GM15510 (cell line): ENCODE measurements around the gene DZIP3.

Experiments
- POLR2A ChIP-seq: IDR thresholded peaks from 3 replicates; pipeline ENCODE4 v1.6.1; 2011; ENCODE audit warnings: borderline replicate concordance; ENCODE audit not compliant: insufficient read length; ENCODE audit errors: extremely low read depth

Gene DZIP3, protein sequence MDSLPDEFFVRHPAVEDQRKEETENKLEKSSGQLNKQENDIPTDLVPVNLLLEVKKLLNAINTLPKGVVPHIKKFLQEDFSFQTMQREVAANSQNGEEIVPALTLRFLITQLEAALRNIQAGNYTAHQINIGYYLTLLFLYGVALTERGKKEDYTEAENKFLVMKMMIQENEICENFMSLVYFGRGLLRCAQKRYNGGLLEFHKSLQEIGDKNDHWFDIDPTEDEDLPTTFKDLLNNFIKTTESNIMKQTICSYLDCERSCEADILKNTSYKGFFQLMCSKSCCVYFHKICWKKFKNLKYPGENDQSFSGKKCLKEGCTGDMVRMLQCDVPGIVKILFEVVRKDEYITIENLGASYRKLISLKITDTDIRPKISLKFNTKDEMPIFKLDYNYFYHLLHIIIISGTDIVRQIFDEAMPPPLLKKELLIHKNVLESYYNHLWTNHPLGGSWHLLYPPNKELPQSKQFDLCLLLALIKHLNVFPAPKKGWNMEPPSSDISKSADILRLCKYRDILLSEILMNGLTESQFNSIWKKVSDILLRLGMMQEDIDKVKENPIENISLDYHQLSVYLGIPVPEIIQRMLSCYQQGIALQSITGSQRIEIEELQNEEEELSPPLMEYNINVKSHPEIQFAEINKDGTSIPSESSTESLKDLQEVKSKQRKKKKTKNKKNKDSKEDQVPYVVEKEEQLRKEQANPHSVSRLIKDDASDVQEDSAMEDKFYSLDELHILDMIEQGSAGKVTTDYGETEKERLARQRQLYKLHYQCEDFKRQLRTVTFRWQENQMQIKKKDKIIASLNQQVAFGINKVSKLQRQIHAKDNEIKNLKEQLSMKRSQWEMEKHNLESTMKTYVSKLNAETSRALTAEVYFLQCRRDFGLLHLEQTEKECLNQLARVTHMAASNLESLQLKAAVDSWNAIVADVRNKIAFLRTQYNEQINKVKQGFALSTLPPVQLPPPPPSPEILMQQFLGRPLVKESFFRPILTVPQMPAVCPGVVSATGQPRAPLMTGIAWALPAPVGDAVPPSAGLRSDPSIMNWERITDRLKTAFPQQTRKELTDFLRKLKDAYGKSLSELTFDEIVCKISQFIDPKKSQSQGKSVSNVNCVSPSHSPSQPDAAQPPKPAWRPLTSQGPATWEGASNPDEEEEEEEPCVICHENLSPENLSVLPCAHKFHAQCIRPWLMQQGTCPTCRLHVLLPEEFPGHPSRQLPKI

DNA sequence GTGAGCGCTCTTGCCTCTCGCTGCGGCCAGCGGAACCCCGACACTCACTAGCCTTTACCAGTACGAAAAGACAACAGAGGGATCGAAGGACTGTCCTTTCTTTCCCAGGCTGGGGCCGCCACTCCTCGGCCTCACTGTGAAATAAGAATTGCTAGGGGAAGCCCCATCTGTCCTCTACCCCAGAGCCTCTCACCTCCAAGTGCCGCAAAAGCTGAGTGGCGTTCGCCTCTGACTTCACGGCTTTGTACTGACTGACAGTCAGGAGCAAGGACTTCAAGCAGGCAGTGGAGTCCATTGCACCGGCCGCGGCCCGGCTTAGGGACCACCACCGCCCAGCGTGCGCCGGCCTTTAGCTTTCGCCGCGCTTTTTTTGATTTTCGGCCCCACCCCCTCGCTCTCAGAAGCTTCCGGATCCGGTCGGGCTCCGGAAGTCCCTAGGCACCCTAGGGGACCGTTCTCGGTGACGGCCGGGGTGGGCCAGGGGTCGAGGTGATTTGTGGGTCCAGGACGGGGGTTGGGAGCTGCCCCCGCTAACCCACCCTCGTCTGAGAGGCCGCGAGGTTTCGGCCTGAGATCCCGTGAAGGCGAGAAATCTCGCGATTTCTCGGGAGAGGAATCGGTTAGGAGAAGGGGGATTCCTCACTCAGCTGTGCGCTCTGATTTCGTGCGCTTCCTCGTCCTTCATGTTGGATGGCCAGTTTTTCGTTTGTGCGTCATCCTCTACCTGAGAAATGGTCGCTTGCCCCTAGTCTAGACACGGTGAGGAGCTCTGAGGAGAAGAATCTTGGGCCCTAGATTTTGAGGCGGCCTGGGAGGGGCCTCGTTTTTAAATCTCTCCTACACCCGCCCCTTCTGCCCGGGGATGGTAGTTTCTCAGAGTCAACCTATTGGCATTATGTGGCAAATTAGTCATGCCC is at the start of gene DZIP3, which contains the start of gene CIP2A:
Gene DZIP3, plus strand, starts transcription at position 642 of the 917 bp plus-strand sequence. CDS start 15,685 bp downstream, outside the sequence.
Gene CIP2A, minus strand, starts transcription at position 358 of the 917 bp plus-strand sequence. Its CDS starts 63 bp downstream, at position 295.
- peak; percentile 76 for TF ChIP-seq POLR2A

DNA sequence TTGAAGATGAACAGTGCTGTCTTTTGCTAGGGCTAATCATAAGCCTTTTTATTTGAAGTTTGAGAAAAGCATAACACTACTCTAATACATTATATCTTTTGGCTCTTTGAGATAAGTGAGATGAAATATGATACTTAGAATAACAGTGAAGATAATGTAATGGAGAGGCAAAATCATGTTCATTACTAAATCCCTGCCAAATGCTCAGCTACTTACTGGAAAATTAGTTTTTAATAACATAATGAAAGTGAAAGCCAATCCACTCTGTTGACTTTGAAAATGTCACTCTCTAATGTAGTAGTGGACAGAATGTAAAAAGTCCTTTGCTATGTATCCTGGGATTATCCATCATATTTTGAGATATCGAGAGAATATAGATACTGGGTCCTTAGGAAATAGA is 43.3 kb upstream of the DZIP3 start:
- TF ChIP-seq POLR2A = no peak

DNA sequence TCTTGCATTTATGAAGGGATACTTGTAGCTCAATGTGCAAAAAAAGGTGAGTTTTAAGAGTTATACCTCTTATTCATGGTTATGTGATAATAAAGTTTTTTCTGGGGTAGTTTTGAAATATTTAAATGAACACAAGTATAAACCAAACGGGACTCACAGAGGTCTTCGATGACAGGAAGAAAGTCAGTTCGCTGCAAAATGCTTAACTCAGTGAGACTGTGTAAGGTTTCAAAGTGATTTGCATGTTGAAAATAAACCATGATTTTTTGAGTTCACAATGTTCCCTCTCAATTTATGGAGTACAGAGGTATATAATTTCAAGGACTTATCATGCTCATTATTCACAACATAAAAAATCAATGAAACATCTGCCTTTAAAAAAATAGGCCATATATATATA is 42.8 kb upstream of the DZIP3 start:
- no peak for TF ChIP-seq POLR2A

DNA sequence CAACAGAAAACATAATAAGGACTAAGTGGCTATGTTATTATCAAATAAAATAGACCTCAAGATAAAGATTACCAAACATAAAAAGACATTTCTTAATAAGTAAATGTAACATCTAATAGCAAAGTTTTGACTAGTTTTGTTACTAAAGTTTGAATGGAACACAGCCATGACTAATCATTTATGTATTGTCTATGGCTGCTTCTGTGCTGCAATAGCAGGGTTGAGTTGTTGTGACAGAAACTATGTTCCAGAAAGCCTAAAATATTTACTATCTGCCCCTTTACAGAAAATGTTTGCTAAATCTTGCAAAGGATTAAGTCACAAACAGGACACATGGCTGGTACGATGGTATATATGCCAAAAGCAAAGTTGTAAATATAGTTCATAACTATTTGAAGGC is 41.2 kb upstream of the DZIP3 start:
- no peak for TF ChIP-seq POLR2A

DNA sequence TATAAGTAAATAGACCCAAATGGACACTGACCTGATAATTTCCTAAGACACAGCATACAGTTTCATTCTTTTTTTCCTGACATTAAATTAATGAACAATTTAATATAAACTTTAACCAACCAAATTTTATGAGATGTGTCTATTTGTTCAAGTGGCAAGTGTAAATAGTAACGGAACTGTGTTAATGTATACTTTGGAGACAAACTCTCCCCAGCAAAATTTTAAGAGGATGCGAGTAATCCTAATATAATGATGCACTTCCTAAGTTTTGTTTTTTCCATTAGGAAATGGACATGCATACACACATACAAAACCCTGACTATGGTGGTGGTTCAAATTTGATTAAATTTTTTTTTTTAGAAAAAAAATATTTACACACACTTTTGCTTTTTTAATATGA is 40.6 kb upstream of the DZIP3 start:
- no peak for TF ChIP-seq POLR2A

DNA sequence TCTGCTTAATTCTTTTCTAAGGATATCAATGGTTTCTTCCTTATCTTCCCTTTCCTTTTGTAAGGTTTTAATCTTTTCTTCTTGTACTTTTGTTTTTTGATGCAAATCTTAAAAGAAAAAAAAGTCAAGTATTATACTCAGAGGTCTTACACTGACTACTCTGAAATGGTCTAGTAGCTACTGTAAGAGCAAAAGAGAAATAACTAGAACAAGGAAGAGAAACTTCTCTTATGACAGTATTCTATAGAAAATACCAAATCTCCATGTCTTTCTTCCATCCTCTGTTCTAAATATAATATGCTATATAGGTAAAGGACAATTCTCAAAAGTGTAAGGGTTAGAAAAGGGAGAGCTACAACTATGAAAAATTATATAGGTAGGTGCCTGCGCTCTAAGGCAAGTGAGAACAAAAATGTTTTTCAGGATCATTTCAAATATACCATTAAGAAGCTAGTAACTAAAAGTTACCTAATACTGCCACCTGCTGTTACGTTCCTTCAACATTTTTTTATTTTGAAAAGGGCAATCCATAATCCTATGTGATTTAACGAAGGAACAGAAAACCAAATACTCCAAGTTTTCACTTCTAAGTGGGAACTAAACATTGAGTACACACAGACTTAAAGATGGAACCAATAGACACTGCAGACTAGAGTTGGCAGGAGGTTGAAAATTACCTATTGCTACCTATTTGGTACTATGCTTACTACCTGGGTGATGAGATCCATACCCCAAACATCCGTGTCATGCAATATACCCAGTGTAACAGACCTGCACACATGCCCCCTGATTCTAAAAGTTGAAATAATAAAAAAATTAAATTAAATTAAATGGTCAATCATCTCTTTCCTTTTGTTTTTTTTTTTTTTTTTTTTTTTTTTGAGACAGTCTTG is 37.0 kb upstream of the DZIP3 start:
- TF ChIP-seq POLR2A = no peak

DNA sequence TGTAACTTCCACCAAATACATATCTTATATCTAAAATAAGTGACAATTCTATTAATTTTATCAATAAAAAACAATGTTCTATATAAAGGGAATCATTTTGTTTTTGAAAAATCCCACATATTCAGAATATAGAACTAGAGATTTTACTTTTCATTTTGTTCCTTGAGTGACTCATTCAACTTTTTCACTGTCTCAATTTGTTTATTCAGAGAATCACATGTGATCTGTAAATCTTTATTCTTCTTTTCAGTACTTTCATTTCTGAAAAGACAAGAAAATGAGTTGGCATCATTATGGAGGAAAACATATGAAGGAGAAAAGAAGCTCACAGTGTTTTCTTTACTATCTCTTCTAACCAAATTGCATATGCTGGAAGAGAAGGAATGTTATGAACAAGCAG is 35.3 kb upstream of the DZIP3 start:
- no peak for TF ChIP-seq POLR2A

DNA sequence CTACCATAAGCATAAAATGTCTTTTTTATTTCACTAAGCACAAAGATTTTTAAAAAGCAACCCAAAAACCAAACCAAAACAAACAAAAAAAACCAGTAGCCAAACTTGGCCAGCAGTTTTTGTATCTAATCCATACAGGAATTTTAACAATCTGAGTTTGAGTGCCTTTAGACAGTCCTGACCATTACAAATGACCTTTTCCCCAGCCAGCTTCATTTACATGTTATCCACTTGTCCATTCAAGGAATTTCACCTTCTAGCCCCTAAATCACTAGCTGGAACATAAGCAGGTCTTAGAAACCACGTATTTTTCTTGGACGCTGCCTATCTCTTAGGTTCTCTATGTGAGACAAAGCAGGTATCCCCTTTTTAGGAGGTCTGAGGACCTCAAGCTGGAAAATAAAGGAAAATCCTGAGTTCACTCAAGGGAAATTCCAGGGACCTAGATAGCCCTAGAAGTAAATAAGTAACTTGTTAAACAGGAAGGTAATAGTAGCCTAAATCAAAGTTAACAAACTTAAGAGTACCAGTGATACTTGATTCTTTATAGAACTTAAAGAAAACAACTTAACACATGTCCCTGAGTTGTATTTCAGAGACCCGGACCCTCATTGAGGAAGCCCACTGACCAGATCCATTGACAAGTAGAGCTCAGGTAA is 34.5 kb upstream of the DZIP3 start:
- no peak for TF ChIP-seq POLR2A

DNA sequence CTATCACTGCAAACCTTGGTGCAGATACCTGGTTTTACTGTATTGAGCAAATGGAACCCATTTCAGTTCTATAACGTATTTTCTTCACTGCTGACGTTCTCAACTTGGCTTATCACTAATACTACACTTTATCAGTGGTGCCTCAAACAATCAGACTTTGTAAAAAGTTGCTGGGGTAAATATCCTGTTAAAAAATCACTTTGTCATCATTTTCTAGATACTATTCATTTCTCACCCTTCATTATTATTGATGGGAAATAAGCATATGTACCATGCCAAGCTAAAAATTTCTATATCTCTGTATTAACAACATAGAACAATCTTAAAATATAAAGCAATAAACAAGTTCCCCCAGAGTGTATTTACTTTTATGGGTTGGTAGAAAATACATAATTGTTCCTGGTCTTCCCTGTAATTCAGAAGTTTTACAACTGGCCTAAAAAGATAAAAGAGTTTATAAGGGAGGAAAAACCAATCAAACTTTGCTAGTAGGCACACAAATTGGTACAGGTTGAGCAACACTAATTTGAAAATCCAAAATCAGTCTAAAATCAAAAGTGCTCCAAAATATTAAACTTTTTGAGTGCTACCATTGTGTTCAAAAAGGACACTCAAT is 33.4 kb upstream of the DZIP3 start:
- TF ChIP-seq POLR2A = no peak

DNA sequence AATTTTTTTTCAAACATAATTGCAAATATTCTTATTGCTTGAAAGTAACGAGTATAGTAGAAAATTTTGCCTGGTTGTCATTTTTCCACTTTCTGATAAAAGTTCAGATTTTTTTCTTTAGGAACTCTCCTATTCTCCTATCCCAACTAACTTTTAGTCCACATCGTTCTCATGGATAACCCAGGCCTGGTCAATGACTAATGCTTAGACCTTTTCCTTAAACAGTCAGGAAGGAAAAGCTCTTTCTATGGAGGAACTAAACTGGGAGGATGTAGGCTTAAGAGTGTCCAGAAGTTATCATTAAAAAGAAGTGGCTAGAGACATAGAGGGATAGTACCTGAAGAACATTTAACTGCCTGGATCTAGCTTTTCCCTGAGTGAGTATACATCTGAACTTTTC is 27.0 kb upstream of the DZIP3 start:
- no peak for TF ChIP-seq POLR2A

DNA sequence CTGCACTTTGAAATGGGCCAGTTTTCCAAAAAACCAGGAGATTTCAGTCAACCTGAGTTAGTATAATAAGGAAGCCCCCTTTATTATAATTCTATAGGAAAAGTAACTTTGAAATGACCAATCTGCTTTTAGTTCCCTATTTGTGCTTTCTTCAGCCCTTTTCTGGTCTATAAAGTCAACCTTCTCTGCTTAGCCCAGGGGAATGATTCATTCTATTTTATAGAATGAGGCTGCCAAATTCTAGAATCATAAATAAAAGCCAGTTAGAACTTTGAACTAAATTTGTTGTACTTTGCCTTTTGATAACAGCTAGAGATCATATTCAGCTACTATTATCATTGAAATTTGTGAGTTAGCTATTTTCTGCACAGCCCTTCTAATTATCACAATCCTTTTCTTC is 25.0 kb upstream of the DZIP3 start:
- no peak for TF ChIP-seq POLR2A

DNA sequence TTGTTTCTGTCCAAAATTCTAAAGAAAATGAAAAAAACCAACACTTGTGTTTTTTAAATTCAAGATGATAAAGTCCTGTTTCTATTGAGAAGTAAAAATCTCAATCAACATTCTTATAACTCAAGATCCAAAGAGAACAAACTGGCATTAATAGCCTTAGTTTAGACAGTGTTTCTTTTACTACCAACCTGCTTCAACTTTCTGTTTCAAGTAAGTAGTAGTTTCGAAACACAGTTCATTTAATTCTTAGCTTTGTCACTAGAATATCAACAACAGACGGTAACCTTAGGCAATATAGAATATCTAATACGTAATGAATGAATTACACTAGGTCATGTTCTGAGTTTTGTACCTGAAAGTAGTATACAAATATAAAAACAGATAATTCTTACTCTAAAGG is 24.0 kb upstream of the DZIP3 start:
- no peak for TF ChIP-seq POLR2A

DNA sequence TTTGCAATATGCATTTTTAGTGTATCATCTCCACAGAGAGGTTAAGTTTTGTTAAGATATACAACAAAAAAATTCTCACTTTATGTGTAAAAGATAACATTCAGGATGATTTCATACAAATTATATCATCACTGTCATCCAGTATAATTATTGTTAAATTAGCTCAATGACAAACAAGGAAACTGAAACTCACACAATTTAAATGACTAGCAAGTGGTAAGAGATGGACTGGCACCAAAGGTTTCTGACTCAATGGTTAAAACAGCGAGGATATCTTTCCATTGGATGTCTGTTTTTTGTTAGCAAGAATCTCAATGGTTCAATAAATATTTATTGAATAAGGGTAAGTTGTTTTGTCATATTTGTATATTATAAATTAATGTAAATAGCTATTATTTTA is 22.9 kb upstream of the DZIP3 start:
- TF ChIP-seq POLR2A = no peak

DNA sequence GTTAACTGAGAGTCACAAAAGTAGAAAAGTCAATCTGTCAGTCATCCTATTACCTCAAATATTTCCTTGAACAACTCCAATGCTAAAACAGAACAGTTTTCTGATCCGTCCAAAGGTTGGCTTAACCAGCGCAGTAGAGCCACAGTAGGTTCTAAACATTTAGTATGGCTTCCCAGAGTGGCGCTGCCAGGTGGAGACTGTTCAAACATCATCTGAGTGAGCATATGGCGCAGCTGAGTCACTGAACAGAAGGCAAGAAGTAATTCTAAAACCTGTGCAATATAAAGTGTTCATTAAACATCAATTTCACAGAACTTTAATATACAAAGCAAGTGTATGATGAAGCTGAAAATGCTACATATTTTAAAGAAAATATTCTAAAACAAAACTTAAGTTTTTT is 20.2 kb upstream of the DZIP3 start:
- no peak for TF ChIP-seq POLR2A
